ENCODE results near the gene HOXA9.

The HOXA9 gene

DNA sequence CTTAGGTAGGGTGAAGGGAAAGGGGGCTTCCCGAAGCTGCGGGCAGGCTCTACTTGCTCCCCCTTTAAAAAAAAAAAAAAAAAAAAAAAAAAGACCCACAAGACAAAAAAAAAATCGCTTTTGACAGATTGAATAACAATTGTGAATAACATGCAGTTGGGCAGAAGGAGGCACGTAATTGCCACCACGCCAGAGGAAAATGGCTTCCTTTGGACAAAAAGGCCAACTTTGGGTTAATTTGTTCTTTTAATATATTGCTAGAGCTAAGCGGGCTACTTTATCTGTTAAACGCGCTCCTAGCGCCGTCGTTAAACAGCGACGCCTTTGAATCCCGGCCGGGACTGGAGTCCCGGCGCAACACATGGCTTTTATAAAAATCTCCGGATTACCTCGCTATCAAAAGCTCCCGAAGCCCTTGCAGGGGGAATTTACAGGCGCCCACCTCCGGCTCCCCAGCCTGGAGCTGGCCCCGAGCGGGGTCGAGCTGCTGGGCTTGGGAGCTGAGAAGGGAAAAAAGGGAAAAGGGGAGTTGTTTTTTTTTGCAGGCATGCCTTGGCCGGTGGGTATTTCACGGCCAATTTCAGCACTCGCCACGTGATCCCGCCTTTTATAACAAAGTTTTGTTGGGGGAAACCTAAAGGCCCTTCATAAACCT lies 18.5 kb upstream of the HOXA9 start:
- Histone ChIP-seq H3K36me3 (replicated peaks in 1 of 2; ENCODE audit: control insufficient read depth in 2 of 2, insufficient read depth in 2 of 2, low read length in 2 of 2) (no peaks in the 10 kb centered on the region), H2AK5ac (ENCODE audit: low read depth, low read length) (no peak overlapping the region), H2BK12ac (ENCODE audit: low read length) (no peak overlapping the region), H4K91ac (ENCODE audit: low read depth, low read length, poor library complexity) (no peak overlapping the region), H3K9ac (ENCODE audit: low read depth, low read length, poor library complexity) (no peak overlapping the region), H4K8ac (ENCODE audit: low read depth, low read length) (no peak overlapping the region), H3K18ac (ENCODE audit: low read length) (no peak overlapping the region), H3K4ac (ENCODE audit: low read length) (no peak overlapping the region), H3K4me2 (ENCODE audit: insufficient read depth, low read length, poor library complexity, severe bottlenecking) (no peak overlapping the region), H3K4me1 (ENCODE audit: control insufficient read depth in 2 of 2, insufficient read depth in 1 of 2, low read depth in 1 of 2, low read length in 2 of 2) (peaks cover 0 to 3% of the 10 kb centered on the region in 2 donors), H3K27ac (replicated peaks; ENCODE audit: low read length) (no peak overlapping the region), H2BK5ac (ENCODE audit: low read length) (no peak overlapping the region), H2BK120ac (ENCODE audit: low read depth, low read length) (no peak overlapping the region), H3K4me3 (ENCODE audit: low read length in 2 of 2) (peak overlapping the region in 1 of 2 donors; percentile 25), H2AFZ (ENCODE audit: low read length) (peak overlapping the region; percentile 88), H3K27me3 (ENCODE audit: control insufficient read depth in 3 of 3, insufficient read depth in 3 of 3, low read depth in 1 of 3, low read length in 3 of 3) (peaks cover 70 to 99% (median 95%) of the 10 kb centered on the region in 3 experiments), H2BK15ac (ENCODE audit: low read length) (no peak overlapping the region), H3K79me1 (ENCODE audit: low read depth, low read length) (no peaks in the 10 kb centered on the region), H3K9me3 (replicated peaks in 1 of 2; ENCODE audit: control insufficient read depth in 2 of 2, insufficient read depth in 1 of 2, low read depth in 1 of 2, low read length in 2 of 2) (peaks cover 2 to 9% of the 10 kb centered on the region in 2 donors), H3K14ac (ENCODE audit: low read length) (no peak overlapping the region), H3K23ac (ENCODE audit: low read depth, low read length, poor library complexity) (peak overlapping the region; percentile 77)
- no CpG with 5 or more reads among the region's 30 CpGs for WGBS, 2 donors (ENCODE audit: extremely low coverage in 2 of 2, insufficient read length in 2 of 2, insufficient replicate concordance in 1 of 2)
- DNase-seq (ENCODE audit: low spot score), result no peak

GRCh38 chr7:27182861-27183681 lies 17.7 kb upstream of the HOXA9 start:
- no peak overlapping the region for H4K8ac ChIP-seq (ENCODE audit: low read depth, low read length)
- H2BK15ac ChIP-seq (ENCODE audit: low read length), result no peak overlapping the region
- DNase-seq (ENCODE audit: low spot score), result no peak
- H3K4me1 ChIP-seq (ENCODE audit: control insufficient read depth in 2 of 2, insufficient read depth in 1 of 2, low read depth in 1 of 2, low read length in 2 of 2), result peaks cover 0 to 3% of the 10 kb centered on the region in 2 donors
- no peak overlapping the region for H4K91ac ChIP-seq (ENCODE audit: low read depth, low read length, poor library complexity)
- H2AFZ ChIP-seq (ENCODE audit: low read length), result peak overlapping the region; percentile 53
- no peaks in the 10 kb centered on the region for H3K36me3 ChIP-seq (replicated peaks in 1 of 2; ENCODE audit: control insufficient read depth in 2 of 2, insufficient read depth in 2 of 2, low read length in 2 of 2)
- H3K79me1 ChIP-seq (ENCODE audit: low read depth, low read length), result no peaks in the 10 kb centered on the region
- no peak overlapping the region for H2BK12ac ChIP-seq (ENCODE audit: low read length)
- no peak overlapping the region for H3K4me3 ChIP-seq (ENCODE audit: low read length in 2 of 2)
- peaks cover 63 to 99% (median 93%) of the 10 kb centered on the region in 3 experiments for H3K27me3 ChIP-seq (ENCODE audit: control insufficient read depth in 3 of 3, insufficient read depth in 3 of 3, low read depth in 1 of 3, low read length in 3 of 3)
- no peak overlapping the region for H3K4me2 ChIP-seq (ENCODE audit: insufficient read depth, low read length, poor library complexity, severe bottlenecking)
- no peak overlapping the region for H3K4ac ChIP-seq (ENCODE audit: low read length)
- H2BK120ac ChIP-seq (ENCODE audit: low read depth, low read length), result no peak overlapping the region
- H3K23ac ChIP-seq (ENCODE audit: low read depth, low read length, poor library complexity), result peak overlapping the region; percentile 77
- H2AK5ac ChIP-seq (ENCODE audit: low read depth, low read length), result no peak overlapping the region
- peaks cover 2 to 9% of the 10 kb centered on the region in 2 donors for H3K9me3 ChIP-seq (replicated peaks in 1 of 2; ENCODE audit: control insufficient read depth in 2 of 2, insufficient read depth in 1 of 2, low read depth in 1 of 2, low read length in 2 of 2)
- H3K27ac ChIP-seq (replicated peaks; ENCODE audit: low read length), result no peak overlapping the region
- H3K18ac ChIP-seq (ENCODE audit: low read length), result no peak overlapping the region
- H3K14ac ChIP-seq (ENCODE audit: low read length), result no peak overlapping the region
- no peak overlapping the region for H3K9ac ChIP-seq (ENCODE audit: low read depth, low read length, poor library complexity)
- H2BK5ac ChIP-seq (ENCODE audit: low read length), result no peak overlapping the region
- WGBS, 2 donors (ENCODE audit: extremely low coverage in 2 of 2, insufficient read length in 2 of 2, insufficient replicate concordance in 1 of 2), result no CpG with 5 or more reads among the region's 39 CpGs

- Histone ChIP-seq H3K9me3 (replicated peaks in 1 of 2; ENCODE audit: control insufficient read depth in 2 of 2, insufficient read depth in 1 of 2, low read depth in 1 of 2, low read length in 2 of 2) (peaks cover 2 to 9% of the 10 kb centered on the region in 2 donors), H3K27ac (replicated peaks; ENCODE audit: low read length) (no peak overlapping the region), H3K36me3 (replicated peaks in 1 of 2; ENCODE audit: control insufficient read depth in 2 of 2, insufficient read depth in 2 of 2, low read length in 2 of 2) (no peaks in the 10 kb centered on the region), H3K4me3 (ENCODE audit: low read length in 2 of 2) (no peak overlapping the region), H3K4me2 (ENCODE audit: insufficient read depth, low read length, poor library complexity, severe bottlenecking) (no peak overlapping the region), H4K8ac (ENCODE audit: low read depth, low read length) (no peak overlapping the region), H2BK120ac (ENCODE audit: low read depth, low read length) (no peak overlapping the region), H3K4ac (ENCODE audit: low read length) (no peak overlapping the region), H2BK12ac (ENCODE audit: low read length) (no peak overlapping the region), H3K18ac (ENCODE audit: low read length) (no peak overlapping the region), H3K79me1 (ENCODE audit: low read depth, low read length) (no peaks in the 10 kb centered on the region), H4K91ac (ENCODE audit: low read depth, low read length, poor library complexity) (no peak overlapping the region), H2AFZ (ENCODE audit: low read length) (no peak overlapping the region), H2AK5ac (ENCODE audit: low read depth, low read length) (no peak overlapping the region), H3K14ac (ENCODE audit: low read length) (no peak overlapping the region), H2BK5ac (ENCODE audit: low read length) (no peak overlapping the region), H3K9ac (ENCODE audit: low read depth, low read length, poor library complexity) (no peak overlapping the region), H3K4me1 (ENCODE audit: control insufficient read depth in 2 of 2, insufficient read depth in 1 of 2, low read depth in 1 of 2, low read length in 2 of 2) (peaks cover 0 to 3% of the 10 kb centered on the region in 2 donors), H3K27me3 (ENCODE audit: control insufficient read depth in 3 of 3, insufficient read depth in 3 of 3, low read depth in 1 of 3, low read length in 3 of 3) (peaks cover 58 to 99% (median 93%) of the 10 kb centered on the region in 3 experiments), H3K23ac (ENCODE audit: low read depth, low read length, poor library complexity) (no peak overlapping the region), H2BK15ac (ENCODE audit: low read length) (no peak overlapping the region)
- no CpG with 5 or more reads among the region's 4 CpGs for WGBS, 2 donors (ENCODE audit: extremely low coverage in 2 of 2, insufficient read length in 2 of 2, insufficient replicate concordance in 1 of 2)
- no peak for DNase-seq (ENCODE audit: low spot score)
Observed at GRCh38 chr7:27182285-27182841, 17.0 kb upstream of the HOXA9 start.

GRCh38 chr7:27181795-27182275 lies 16.5 kb upstream of the HOXA9 start:
- no peak overlapping the region for H2BK12ac ChIP-seq (ENCODE audit: low read length)

More at GRCh38 chr7:27181795-27182275, 16.5 kb upstream of the HOXA9 start:
- H2AK5ac ChIP-seq (ENCODE audit: low read depth, low read length), result no peak overlapping the region
- H3K4ac ChIP-seq (ENCODE audit: low read length), result no peak overlapping the region
- H3K4me1 ChIP-seq (ENCODE audit: control insufficient read depth in 2 of 2, insufficient read depth in 1 of 2, low read depth in 1 of 2, low read length in 2 of 2), result peaks cover 0 to 3% of the 10 kb centered on the region in 2 donors
- no peak overlapping the region for H3K18ac ChIP-seq (ENCODE audit: low read length)
- H3K4me3 ChIP-seq (ENCODE audit: low read length in 2 of 2), result no peak overlapping the region
- no peak overlapping the region for H3K23ac ChIP-seq (ENCODE audit: low read depth, low read length, poor library complexity)
- peaks cover 60 to 99% (median 94%) of the 10 kb centered on the region in 3 experiments for H3K27me3 ChIP-seq (ENCODE audit: control insufficient read depth in 3 of 3, insufficient read depth in 3 of 3, low read depth in 1 of 3, low read length in 3 of 3)
- H3K4me2 ChIP-seq (ENCODE audit: insufficient read depth, low read length, poor library complexity, severe bottlenecking), result no peak overlapping the region
- WGBS, 2 donors (ENCODE audit: extremely low coverage in 2 of 2, insufficient read length in 2 of 2, insufficient replicate concordance in 1 of 2), result no CpG with 5 or more reads among the region's 4 CpGs
- H2BK15ac ChIP-seq (ENCODE audit: low read length), result no peak overlapping the region
- no peak overlapping the region for H2BK5ac ChIP-seq (ENCODE audit: low read length)
- DNase-seq (ENCODE audit: low spot score), result no peak
- no peak overlapping the region for H3K9ac ChIP-seq (ENCODE audit: low read depth, low read length, poor library complexity)
- H3K79me1 ChIP-seq (ENCODE audit: low read depth, low read length), result no peaks in the 10 kb centered on the region
- no peaks in the 10 kb centered on the region for H3K36me3 ChIP-seq (replicated peaks in 1 of 2; ENCODE audit: control insufficient read depth in 2 of 2, insufficient read depth in 2 of 2, low read length in 2 of 2)
- no peak overlapping the region for H4K8ac ChIP-seq (ENCODE audit: low read depth, low read length)
- H2AFZ ChIP-seq (ENCODE audit: low read length), result no peak overlapping the region
- H2BK120ac ChIP-seq (ENCODE audit: low read depth, low read length), result no peak overlapping the region
- peaks cover 2 to 9% of the 10 kb centered on the region in 2 donors for H3K9me3 ChIP-seq (replicated peaks in 1 of 2; ENCODE audit: control insufficient read depth in 2 of 2, insufficient read depth in 1 of 2, low read depth in 1 of 2, low read length in 2 of 2)
- H3K14ac ChIP-seq (ENCODE audit: low read length), result no peak overlapping the region
- H4K91ac ChIP-seq (ENCODE audit: low read depth, low read length, poor library complexity), result no peak overlapping the region
- H3K27ac ChIP-seq (replicated peaks; ENCODE audit: low read length), result no peak overlapping the region
